GM23338 (cell line): Measurements from ENCODE around the gene EVL.

ENCODE experiments used
- CREB1 ChIP-seq: fragments of 250-450 bp; sonication (Bioruptor Pico); IDR thresholded peaks from 2 replicates; pipeline ENCODE4 v1.5.0; 2020; ENCODE audit warnings: low read depth, mild to moderate bottlenecking, moderate library complexity
- POLR2AphosphoS5 ChIP-seq: IDR thresholded peaks from 2 replicates; pipeline ENCODE4 v1.6.1; 2016; ENCODE audit warnings: antibody characterized with exemption, low read depth
- TF ChIP-seq, protein P1 (sequence below), 2 experiments: fragments of 200-600 bp in 1 of 2; sonication (generic) in 1 of 2; conservative IDR thresholded peaks; 2 replicates each; pipeline versions ENCODE4 v1.5.1 to v1.6.1; 2016 to 2017; ENCODE audit warnings: antibody characterized with exemption in 2 of 2, low read depth in 2 of 2, mild to moderate bottlenecking in 2 of 2, moderate library complexity in 1 of 2
- TF ChIP-seq, protein P2 (sequence below): IDR thresholded peaks from one replicate; pipeline ENCODE4 v1.6.1; 2018; ENCODE audit warnings: antibody characterized with exemption; ENCODE audit not compliant: unreplicated experiment
- TF ChIP-seq, protein P3 (sequence below): fragments of 250-450 bp; sonication (Bioruptor Pico); IDR thresholded peaks from 2 replicates; pipeline ENCODE4 v1.5.0; 2020; ENCODE audit warnings: mild to moderate bottlenecking, moderate library complexity

DNA sequence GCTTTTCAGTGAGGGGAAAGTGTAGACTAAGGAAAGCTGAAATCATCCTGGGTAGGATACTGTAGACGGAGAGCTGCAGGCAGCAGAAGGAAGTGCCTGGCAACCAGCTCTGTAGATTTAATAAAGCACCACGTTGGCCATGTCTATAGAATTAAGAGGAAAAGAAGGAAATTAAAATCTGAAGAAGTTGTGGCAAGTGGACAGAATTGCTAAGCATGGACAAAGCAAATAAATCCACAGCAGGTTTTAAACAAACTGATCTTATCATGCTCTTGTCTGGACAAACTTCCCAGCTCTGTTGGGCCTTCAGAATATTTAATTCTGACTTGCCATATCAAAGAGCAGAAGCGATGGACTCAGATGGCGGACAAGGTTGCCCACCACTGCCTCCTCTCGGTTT lies 27.2 kb upstream of the EVL start:
- TF ChIP-seq, protein P1, sequence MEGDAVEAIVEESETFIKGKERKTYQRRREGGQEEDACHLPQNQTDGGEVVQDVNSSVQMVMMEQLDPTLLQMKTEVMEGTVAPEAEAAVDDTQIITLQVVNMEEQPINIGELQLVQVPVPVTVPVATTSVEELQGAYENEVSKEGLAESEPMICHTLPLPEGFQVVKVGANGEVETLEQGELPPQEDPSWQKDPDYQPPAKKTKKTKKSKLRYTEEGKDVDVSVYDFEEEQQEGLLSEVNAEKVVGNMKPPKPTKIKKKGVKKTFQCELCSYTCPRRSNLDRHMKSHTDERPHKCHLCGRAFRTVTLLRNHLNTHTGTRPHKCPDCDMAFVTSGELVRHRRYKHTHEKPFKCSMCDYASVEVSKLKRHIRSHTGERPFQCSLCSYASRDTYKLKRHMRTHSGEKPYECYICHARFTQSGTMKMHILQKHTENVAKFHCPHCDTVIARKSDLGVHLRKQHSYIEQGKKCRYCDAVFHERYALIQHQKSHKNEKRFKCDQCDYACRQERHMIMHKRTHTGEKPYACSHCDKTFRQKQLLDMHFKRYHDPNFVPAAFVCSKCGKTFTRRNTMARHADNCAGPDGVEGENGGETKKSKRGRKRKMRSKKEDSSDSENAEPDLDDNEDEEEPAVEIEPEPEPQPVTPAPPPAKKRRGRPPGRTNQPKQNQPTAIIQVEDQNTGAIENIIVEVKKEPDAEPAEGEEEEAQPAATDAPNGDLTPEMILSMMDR (conservative IDR thresholded peaks at IDR 0.05; ENCODE audit: low read depth in 2 of 2) = no peak
- TF ChIP-seq CREB1 (CRISPR knock-in tag) (no peak), POLR2AphosphoS5 (no peak)
- TF ChIP-seq, protein P2, sequence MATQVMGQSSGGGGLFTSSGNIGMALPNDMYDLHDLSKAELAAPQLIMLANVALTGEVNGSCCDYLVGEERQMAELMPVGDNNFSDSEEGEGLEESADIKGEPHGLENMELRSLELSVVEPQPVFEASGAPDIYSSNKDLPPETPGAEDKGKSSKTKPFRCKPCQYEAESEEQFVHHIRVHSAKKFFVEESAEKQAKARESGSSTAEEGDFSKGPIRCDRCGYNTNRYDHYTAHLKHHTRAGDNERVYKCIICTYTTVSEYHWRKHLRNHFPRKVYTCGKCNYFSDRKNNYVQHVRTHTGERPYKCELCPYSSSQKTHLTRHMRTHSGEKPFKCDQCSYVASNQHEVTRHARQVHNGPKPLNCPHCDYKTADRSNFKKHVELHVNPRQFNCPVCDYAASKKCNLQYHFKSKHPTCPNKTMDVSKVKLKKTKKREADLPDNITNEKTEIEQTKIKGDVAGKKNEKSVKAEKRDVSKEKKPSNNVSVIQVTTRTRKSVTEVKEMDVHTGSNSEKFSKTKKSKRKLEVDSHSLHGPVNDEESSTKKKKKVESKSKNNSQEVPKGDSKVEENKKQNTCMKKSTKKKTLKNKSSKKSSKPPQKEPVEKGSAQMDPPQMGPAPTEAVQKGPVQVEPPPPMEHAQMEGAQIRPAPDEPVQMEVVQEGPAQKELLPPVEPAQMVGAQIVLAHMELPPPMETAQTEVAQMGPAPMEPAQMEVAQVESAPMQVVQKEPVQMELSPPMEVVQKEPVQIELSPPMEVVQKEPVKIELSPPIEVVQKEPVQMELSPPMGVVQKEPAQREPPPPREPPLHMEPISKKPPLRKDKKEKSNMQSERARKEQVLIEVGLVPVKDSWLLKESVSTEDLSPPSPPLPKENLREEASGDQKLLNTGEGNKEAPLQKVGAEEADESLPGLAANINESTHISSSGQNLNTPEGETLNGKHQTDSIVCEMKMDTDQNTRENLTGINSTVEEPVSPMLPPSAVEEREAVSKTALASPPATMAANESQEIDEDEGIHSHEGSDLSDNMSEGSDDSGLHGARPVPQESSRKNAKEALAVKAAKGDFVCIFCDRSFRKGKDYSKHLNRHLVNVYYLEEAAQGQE = no peak
- TF ChIP-seq, protein P3, sequence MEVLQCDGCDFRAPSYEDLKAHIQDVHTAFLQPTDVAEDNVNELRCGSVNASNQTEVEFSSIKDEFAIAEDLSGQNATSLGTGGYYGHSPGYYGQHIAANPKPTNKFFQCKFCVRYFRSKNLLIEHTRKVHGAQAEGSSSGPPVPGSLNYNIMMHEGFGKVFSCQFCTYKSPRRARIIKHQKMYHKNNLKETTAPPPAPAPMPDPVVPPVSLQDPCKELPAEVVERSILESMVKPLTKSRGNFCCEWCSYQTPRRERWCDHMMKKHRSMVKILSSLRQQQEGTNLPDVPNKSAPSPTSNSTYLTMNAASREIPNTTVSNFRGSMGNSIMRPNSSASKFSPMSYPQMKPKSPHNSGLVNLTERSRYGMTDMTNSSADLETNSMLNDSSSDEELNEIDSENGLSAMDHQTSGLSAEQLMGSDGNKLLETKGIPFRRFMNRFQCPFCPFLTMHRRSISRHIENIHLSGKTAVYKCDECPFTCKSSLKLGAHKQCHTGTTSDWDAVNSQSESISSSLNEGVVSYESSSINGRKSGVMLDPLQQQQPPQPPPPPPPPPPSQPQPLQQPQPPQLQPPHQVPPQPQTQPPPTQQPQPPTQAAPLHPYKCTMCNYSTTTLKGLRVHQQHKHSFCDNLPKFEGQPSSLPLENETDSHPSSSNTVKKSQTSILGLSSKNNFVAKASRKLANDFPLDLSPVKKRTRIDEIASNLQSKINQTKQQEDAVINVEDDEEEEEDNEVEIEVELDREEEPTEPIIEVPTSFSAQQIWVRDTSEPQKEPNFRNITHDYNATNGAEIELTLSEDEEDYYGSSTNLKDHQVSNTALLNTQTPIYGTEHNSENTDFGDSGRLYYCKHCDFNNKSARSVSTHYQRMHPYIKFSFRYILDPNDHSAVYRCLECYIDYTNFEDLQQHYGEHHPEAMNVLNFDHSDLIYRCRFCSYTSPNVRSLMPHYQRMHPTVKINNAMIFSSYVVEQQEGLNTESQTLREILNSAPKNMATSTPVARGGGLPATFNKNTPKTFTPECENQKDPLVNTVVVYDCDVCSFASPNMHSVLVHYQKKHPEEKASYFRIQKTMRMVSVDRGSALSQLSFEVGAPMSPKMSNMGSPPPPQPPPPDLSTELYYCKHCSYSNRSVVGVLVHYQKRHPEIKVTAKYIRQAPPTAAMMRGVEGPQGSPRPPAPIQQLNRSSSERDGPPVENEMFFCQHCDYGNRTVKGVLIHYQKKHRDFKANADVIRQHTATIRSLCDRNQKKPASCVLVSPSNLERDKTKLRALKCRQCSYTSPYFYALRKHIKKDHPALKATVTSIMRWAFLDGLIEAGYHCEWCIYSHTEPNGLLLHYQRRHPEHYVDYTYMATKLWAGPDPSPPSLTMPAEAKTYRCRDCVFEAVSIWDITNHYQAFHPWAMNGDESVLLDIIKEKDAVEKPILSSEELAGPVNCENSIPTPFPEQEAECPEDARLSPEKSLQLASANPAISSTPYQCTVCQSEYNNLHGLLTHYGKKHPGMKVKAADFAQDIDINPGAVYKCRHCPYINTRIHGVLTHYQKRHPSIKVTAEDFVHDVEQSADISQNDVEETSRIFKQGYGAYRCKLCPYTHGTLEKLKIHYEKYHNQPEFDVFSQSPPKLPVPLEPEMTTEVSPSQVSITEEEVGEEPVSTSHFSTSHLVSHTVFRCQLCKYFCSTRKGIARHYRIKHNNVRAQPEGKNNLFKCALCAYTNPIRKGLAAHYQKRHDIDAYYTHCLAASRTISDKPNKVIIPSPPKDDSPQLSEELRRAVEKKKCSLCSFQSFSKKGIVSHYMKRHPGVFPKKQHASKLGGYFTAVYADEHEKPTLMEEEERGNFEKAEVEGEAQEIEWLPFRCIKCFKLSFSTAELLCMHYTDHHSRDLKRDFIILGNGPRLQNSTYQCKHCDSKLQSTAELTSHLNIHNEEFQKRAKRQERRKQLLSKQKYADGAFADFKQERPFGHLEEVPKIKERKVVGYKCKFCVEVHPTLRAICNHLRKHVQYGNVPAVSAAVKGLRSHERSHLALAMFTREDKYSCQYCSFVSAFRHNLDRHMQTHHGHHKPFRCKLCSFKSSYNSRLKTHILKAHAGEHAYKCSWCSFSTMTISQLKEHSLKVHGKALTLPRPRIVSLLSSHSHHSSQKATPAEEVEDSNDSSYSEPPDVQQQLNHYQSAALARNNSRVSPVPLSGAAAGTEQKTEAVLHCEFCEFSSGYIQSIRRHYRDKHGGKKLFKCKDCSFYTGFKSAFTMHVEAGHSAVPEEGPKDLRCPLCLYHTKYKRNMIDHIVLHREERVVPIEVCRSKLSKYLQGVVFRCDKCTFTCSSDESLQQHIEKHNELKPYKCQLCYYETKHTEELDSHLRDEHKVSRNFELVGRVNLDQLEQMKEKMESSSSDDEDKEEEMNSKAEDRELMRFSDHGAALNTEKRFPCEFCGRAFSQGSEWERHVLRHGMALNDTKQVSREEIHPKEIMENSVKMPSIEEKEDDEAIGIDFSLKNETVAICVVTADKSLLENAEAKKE (CRISPR knock-in tag) = no peak
